RWPE2 (cell line): ENCODE data around the gene ORC6.

Experiments used
- ATAC-seq: fragments of 200-7000 bp; cut with Tn5 transposase; 3 replicates; pipeline ENCODE4 v1.9.1; 2021; ENCODE audit warnings: low read depth
- DNase-seq: peaks from one replicate; pipeline ENCODE4 v3.0.0-alpha.2; 2020; ENCODE audit warnings: low spot score
- H3K27ac ChIP-seq: fragments of 450-650 bp; 2 replicates; pipeline ENCODE4 v1.5.1; 2017; ENCODE audit warnings: mild to moderate bottlenecking; ENCODE audit not compliant: poor library complexity, severe bottlenecking
- H3K27me3 ChIP-seq: fragments of 250-450 bp; sonication (Bioruptor Pico); 2 replicates; pipeline ENCODE4 v1.5.1; 2021; ENCODE audit warnings: mild to moderate bottlenecking, moderate library complexity; ENCODE audit not compliant: insufficient read depth, poor library complexity, severe bottlenecking
- H3K36me3 ChIP-seq: fragments of 250-450 bp; sonication (Bioruptor Pico); 2 replicates; pipeline ENCODE4 v1.5.1; 2020; ENCODE audit warnings: low read depth, mild to moderate bottlenecking, moderate library complexity
- H3K4me1 ChIP-seq: fragments of 250-450 bp; sonication (Bioruptor Pico); 2 replicates; pipeline ENCODE4 v1.5.1; 2021; ENCODE audit warnings: mild to moderate bottlenecking, moderate library complexity; ENCODE audit not compliant: insufficient read depth, poor library complexity, severe bottlenecking
- H3K4me3 ChIP-seq: fragments of 250-450 bp; sonication (Bioruptor Pico); 2 replicates; pipeline ENCODE4 v1.5.1; 2021; ENCODE audit warnings: mild to moderate bottlenecking, moderate library complexity; ENCODE audit not compliant: severe bottlenecking
- H3K9me3 ChIP-seq: fragments of 250-450 bp; sonication (Bioruptor Pico); 2 replicates; pipeline ENCODE4 v1.5.1; 2021; ENCODE audit warnings: mild to moderate bottlenecking, moderate library complexity; ENCODE audit not compliant: severe bottlenecking
- TF ChIP-seq, protein P1 (sequence below): fragments of 450-650 bp; IDR thresholded peaks from one replicate; pipeline ENCODE4 v1.5.1; 2017; ENCODE audit warnings: mild to moderate bottlenecking, moderate library complexity; ENCODE audit not compliant: poor library complexity, severe bottlenecking

Gene ORC6

DNA sequence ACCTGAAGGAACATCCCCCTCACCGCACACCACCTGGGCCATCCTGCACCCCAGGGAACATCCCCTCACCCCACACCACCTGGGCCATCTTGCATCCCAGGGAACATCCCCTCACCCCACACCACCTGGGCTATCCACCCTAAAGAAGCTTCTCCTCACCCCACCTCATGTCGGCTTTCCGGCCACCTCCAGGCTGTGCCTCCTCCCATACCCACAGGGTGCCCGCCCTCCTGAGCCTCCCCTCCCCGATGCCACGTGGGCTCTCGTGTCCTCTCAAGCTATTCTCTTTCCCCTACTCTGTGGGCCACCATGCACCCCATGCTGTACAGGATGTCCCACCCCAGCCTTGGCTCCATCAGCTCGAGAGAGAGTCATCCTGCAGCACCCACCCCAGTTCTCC lies 40.7 kb downstream of the ORC6 start:
- no peak for ATAC-seq
- Histone ChIP-seq H3K27me3 (no peaks in the 10 kb centered on the region), H3K27ac (no peak overlapping the region), H3K4me3 (no peak overlapping the region), H3K4me1 (no peaks in the 10 kb centered on the region), H3K9me3 (no peaks in the 10 kb centered on the region), H3K36me3 (no peaks in the 10 kb centered on the region)
- DNase-seq, result no peak
- TF ChIP-seq, protein P1, sequence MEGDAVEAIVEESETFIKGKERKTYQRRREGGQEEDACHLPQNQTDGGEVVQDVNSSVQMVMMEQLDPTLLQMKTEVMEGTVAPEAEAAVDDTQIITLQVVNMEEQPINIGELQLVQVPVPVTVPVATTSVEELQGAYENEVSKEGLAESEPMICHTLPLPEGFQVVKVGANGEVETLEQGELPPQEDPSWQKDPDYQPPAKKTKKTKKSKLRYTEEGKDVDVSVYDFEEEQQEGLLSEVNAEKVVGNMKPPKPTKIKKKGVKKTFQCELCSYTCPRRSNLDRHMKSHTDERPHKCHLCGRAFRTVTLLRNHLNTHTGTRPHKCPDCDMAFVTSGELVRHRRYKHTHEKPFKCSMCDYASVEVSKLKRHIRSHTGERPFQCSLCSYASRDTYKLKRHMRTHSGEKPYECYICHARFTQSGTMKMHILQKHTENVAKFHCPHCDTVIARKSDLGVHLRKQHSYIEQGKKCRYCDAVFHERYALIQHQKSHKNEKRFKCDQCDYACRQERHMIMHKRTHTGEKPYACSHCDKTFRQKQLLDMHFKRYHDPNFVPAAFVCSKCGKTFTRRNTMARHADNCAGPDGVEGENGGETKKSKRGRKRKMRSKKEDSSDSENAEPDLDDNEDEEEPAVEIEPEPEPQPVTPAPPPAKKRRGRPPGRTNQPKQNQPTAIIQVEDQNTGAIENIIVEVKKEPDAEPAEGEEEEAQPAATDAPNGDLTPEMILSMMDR, result no peak

DNA sequence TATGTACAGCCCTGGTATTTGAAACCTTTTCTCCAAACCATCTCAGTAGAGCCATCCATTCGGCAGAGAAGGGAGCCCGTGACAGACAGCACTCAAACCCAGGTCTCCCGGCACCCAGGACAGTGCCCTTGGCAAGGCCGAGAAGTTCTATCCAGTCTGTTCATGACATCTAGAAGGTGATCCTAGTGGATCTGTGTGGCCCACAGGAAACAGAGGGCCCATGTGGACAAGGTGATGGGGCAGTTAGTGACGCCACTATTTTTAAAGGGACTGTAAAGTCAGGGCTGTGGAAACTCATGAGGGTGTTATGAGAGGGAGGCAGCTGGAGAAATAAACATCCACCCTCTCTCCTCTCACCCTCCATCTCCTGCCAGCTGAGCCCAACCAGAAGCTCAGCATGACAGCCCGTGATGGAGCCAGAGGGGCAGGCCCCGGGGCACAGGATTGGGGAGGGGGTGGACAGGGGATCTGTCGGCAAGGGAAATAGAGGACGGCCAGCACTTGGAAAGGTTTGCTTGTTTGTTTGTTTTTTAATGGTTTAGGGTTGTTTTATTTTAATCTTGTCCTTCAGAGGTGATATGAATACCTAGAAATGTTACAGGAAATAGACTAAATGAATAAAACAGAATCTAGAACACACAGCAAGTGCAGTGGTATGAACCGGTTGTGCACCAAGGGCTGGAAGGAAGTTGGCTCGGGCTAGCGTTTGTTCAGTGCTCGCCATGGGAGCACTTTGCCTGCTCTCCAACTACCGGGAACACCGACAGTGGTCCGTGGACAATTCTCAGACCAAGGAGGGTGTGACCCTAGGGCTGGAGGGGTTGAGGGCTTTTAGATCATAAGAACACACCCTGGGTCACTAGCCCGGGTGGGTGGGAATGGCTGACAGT lies 41.6 kb downstream of the ORC6 start:
- Histone ChIP-seq H3K4me1 (no peaks in the 10 kb centered on the region), H3K27me3 (no peaks in the 10 kb centered on the region), H3K9me3 (no peaks in the 10 kb centered on the region), H3K36me3 (no peaks in the 10 kb centered on the region), H3K27ac (no peak overlapping the region), H3K4me3 (no peak overlapping the region)
- DNase-seq (no peak), ATAC-seq (no peak)
- TF ChIP-seq, protein P1, result no peak

DNA sequence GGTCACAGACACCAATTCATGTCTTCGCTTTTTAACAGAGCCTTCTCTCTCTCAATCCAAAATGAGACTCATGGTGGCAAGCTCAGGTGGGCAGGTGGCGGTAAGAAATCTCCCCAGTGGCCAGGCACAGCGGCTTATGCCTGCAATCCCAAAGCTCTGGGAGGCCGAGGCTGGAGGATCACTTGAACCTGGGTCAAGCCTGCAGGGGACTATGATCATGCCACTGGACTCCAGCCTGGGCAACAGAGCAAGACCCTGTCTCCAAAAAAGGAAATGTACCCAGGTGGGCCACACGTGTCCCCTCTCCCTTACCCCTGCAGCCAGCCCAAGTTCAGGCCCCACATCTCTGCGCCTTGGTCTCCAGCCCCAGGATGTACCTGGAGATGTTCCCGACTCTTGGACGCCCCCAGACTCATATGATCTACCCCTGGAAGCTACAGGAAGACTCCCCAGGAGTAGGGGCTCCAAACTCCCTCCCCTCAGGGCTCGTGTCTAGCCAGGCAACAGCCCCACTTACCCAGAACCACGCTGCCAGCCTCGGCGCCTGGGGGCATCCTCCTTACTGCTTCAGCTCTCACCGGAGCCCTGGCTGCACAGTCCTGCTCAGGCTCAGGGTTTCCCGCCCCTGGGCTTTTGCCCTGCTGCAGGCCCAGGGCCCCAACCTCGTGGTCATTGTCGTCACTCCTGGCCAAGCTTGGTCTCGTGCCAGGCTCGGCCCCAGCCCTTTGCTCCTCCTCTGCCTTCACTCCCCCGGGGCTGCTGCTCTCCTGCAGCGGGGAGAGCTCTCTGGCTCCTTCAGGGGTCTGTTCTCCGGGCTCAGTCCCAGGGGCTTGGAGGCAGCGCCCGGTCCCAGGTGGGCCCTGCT lies 42.5 kb downstream of the ORC6 start:
- H3K4me1 ChIP-seq, result no peaks in the 10 kb centered on the region
- no peak overlapping the region for H3K4me3 ChIP-seq
- DNase-seq, result no peak
- no peaks in the 10 kb centered on the region for H3K27me3 ChIP-seq
- H3K27ac ChIP-seq, result no peak overlapping the region
- no peaks in the 10 kb centered on the region for H3K36me3 ChIP-seq
- TF ChIP-seq, protein P1, result no peak
- ATAC-seq, result no peak
- H3K9me3 ChIP-seq, result no peaks in the 10 kb centered on the region

DNA sequence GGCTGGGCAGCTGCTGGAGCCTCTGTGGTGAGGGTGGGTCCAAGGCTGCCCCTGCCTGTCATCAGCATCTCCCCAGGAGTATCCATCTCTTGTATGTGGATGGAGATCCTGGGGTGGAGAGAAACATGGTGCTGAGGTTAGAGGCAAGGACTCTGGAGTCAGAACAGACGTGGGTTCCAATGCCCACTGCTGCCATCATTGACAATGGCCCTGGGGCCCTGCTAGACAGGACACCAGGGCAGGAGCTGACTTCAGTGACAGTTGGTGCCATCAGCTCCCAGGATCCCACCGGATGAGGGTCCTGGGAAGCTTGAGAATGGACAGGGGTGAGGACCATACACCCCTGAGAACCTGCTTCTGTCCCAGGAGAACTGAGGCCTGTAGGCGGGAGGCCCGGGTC lies 43.1 kb downstream of the ORC6 start:
- no peaks in the 10 kb centered on the region for H3K9me3 ChIP-seq
- no peaks in the 10 kb centered on the region for H3K36me3 ChIP-seq
- no peaks in the 10 kb centered on the region for H3K27me3 ChIP-seq
- TF ChIP-seq, protein P1, result no peak
- no peak overlapping the region for H3K4me3 ChIP-seq
- DNase-seq (no peak), ATAC-seq (no peak; the same call in 2 of the 3 replicates)
- no peaks in the 10 kb centered on the region for H3K4me1 ChIP-seq
- no peak overlapping the region for H3K27ac ChIP-seq
